Measurements from ENCODE around the gene RASAL2. TPM values are rescaled to one million over a fixed set of nuclear protein-coding genes. Genes with fewer than 3 reads are reported as not detected.

The RASAL2 gene
- total and polyA plus RNA-seq, 2 of the 13 experiments (the other 11 are each of a cell fraction or from before 2014, with no cell fraction given) = 5.4 to 5.9 TPM

DNA sequence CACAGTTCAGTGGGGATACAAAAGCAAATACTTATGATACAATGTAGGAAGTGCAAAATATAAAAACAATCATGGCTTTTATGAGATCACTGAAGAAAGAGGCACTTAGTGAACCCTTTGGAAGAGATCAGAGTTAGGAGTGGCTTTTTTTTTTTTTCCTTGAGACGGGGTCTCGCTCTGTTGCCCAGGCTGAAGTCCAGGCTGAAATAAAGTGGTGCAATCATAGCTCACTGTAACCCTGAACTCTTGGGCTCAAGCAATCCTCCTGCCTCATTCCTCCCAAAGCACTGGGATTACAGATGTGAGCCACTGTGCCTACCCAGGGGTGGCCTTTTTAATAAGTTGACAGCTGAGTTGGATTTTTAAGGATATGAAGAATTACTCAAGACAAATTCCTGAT lies 17.3 kb upstream of the RASAL2 start:
- no peaks in the 10 kb centered on the region for H3K27me3 ChIP-seq (ENCODE audit: control insufficient read depth in 1 of 2, insufficient read depth in 2 of 2, low read length in 2 of 2)
- no peaks in the 10 kb centered on the region for H3K79me2 ChIP-seq (ENCODE audit: insufficient read depth, low read length)
- 5% methylated on average over 2 of the region's 2 CpGs for WGBS (ENCODE audit: low lambda C conversion rate)
- no peak overlapping the region for H2AFZ ChIP-seq (ENCODE audit: low read length)
- H3K4me2 ChIP-seq (ENCODE audit: low read depth, low read length) = no peak overlapping the region
- intact Hi-C loops (cut with micrococcal nuclease; ENCODE audit: unreplicated experiment) (no loop called here), in situ Hi-C loops (cut with HindIII; ENCODE audit: extremely low pct_ligation_motif_present, low pct_unique_long_range_greater_than_20kb) (no loop called here)
- TF ChIP-seq HNF4A (CRISPR knock-in tag; IDR thresholded peaks at IDR 0.05) = peak; percentile 11; the same call in 1 of the 2 replicates
- peak; percentile 89 for TF ChIP-seq ZNF121 (CRISPR knock-in tag; IDR thresholded peaks at IDR 0.05)
- TF ChIP-seq DR1 (CRISPR knock-in tag; IDR thresholded peaks at IDR 0.05) = no peak
- no TSS peak for BruUV-seq (replicated peaks)
- CTCF ChIA-PET (ENCODE audit: low intra/inter-chr PET ratio, low total read pairs) = no interaction called here
- H4K20me1 ChIP-seq (ENCODE audit: insufficient read depth, low read length) = no peaks in the 10 kb centered on the region
- DNase-seq (ENCODE audit: low spot score) (no peak), FAIRE-seq (no peak), ATAC-seq (no peak)
- peaks cover 10% of the 10 kb centered on the region for H3K4me1 ChIP-seq (ENCODE audit: insufficient read depth, low read length)
- no peaks in the 10 kb centered on the region for H3K36me3 ChIP-seq (replicated peaks in 1 of 2; ENCODE audit: control insufficient read depth in 1 of 2, insufficient read depth in 2 of 2, low read length in 2 of 2)
- no peak overlapping the region for H3K4me3 ChIP-seq (replicated peaks in 1 of 3; ENCODE audit: insufficient read depth in 1 of 3, low read depth in 2 of 3, low read length in 3 of 3)
- no peak overlapping the region for H3K27ac ChIP-seq (ENCODE audit: extremely low read length, insufficient read depth, low read length)
- no peaks in the 10 kb centered on the region for H3K9me3 ChIP-seq (ENCODE audit: low read length)
- POLR2A ChIA-PET = no interaction called here
- H3K9ac ChIP-seq (ENCODE audit: insufficient read depth, low read depth, low read length) = no peak overlapping the region

DNA sequence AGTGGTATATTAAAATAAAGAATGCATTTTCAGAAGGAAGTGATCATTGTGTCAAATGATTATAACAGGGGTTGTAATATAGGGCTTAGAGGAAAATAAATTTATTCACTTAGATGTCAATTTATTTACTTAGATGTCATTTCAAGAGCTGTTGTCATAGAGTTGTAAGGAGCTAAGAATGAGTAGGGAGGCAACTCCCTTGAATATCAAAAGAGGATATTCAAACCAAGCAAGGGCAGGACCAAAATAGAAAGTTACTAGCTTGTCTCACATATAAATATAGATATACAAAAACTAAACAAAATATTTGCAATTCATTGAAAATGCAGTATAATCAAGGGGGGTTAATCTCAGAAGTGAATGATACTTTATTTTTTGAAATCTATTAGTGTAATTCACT lies 16.0 kb upstream of the RASAL2 start:
- Histone ChIP-seq H3K9ac (ENCODE audit: insufficient read depth, low read depth, low read length) (no peak overlapping the region), H3K27ac (ENCODE audit: extremely low read length, insufficient read depth, low read length) (no peak overlapping the region), H3K4me3 (replicated peaks in 1 of 3; ENCODE audit: insufficient read depth in 1 of 3, low read depth in 2 of 3, low read length in 3 of 3) (no peak overlapping the region), H4K20me1 (ENCODE audit: insufficient read depth, low read length) (no peaks in the 10 kb centered on the region), H3K4me1 (ENCODE audit: insufficient read depth, low read length) (peaks cover 10% of the 10 kb centered on the region), H2AFZ (ENCODE audit: low read length) (no peak overlapping the region), H3K79me2 (ENCODE audit: insufficient read depth, low read length) (no peaks in the 10 kb centered on the region), H3K36me3 (replicated peaks in 1 of 2; ENCODE audit: control insufficient read depth in 1 of 2, insufficient read depth in 2 of 2, low read length in 2 of 2) (no peaks in the 10 kb centered on the region), H3K4me2 (ENCODE audit: low read depth, low read length) (no peak overlapping the region), H3K27me3 (ENCODE audit: control insufficient read depth in 1 of 2, insufficient read depth in 2 of 2, low read length in 2 of 2) (no peaks in the 10 kb centered on the region), H3K9me3 (ENCODE audit: low read length) (no peaks in the 10 kb centered on the region)
- no peak for TF ChIP-seq SCMH1 (CRISPR knock-in tag; IDR thresholded peaks at IDR 0.05; ENCODE audit: borderline replicate concordance)
- ChIA-PET CTCF (ENCODE audit: low intra/inter-chr PET ratio, low total read pairs) (no interaction called here), POLR2A (no interaction called here)
- ATAC-seq = no peak
- no TSS peak for BruUV-seq (replicated peaks)
- no peak for FAIRE-seq
- no peak for DNase-seq (ENCODE audit: low spot score)
- in situ Hi-C loops (cut with HindIII; ENCODE audit: extremely low pct_ligation_motif_present, low pct_unique_long_range_greater_than_20kb) = no loop called here
- intact Hi-C loops (cut with micrococcal nuclease; ENCODE audit: unreplicated experiment) = no loop called here

Measured in HepG2 (cell line).